HG03045 (cell line): ENCODE measurements around the gene NFATC1.
A peak's percentile ranks its signal among the peaks of the same experiment; 100 is the strongest.

Experiments used
- ATAC-seq: cut with Tn5 transposase; IDR thresholded peaks from one replicate; pipeline ENCODE4 v1.9.1; 2021; ENCODE audit warnings: mild to moderate bottlenecking, moderate library complexity; ENCODE audit not compliant: unreplicated experiment

The NFATC1 gene

DNA sequence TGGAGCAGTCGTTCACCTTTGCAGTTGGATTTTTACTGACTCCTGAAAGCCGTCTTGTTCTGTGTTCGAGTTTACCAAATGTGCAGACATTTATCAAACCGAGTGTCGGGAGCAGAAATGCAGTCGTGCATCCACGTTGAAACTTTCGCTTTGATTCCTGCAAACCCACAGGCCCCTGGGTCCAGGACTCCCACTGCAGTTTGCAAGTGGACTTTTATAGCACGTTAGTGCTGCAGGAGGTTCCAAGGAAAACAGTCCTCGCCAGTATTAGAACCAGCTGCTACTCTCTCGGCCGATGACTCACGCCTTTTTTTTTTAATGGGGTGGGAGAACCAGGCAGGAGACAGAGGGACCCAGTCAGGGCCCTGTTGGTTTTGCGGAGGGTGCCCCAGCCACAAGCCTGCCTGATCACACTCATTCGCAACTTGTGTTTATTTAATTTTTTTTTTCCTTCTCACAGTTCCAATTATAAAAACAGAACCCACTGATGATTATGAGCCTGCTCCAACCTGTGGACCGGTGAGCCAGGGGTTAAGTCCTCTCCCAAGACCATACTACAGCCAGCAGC is 90.1 kb downstream of the NFATC1 start:
- no peak for ATAC-seq

DNA sequence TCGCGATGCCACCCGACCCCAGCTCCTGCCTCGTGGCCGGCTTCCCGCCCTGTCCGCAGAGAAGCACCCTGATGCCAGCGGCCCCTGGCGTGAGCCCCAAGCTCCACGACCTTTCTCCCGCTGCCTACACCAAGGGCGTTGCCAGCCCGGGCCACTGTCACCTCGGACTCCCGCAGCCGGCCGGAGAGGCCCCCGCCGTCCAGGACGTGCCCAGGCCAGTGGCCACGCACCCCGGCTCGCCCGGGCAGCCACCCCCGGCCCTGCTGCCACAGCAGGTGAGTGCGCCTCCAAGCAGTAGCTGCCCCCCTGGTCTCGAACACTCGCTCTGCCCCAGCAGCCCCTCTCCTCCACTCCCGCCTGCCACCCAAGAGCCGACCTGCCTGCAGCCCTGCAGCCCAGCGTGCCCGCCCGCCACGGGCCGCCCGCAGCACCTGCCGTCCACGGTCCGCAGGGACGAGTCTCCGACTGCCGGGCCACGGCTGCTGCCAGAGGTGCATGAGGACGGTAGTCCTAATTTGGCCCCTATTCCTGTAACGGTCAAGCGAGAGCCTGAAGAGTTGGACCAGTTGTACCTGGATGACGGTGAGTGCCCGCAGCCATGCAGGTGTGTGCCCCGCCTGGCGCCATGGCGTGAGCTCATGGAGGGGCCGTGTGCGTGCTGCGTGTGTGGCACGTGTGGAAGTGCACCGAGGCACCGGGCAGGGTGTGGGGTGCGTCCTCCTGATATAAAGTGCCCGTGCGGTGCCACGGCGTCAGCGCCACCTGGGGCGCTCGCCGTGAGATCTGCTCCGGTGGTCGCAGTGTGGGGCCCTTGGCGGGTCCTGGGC is 90.8 kb downstream of the NFATC1 start:
- no peak for ATAC-seq

DNA sequence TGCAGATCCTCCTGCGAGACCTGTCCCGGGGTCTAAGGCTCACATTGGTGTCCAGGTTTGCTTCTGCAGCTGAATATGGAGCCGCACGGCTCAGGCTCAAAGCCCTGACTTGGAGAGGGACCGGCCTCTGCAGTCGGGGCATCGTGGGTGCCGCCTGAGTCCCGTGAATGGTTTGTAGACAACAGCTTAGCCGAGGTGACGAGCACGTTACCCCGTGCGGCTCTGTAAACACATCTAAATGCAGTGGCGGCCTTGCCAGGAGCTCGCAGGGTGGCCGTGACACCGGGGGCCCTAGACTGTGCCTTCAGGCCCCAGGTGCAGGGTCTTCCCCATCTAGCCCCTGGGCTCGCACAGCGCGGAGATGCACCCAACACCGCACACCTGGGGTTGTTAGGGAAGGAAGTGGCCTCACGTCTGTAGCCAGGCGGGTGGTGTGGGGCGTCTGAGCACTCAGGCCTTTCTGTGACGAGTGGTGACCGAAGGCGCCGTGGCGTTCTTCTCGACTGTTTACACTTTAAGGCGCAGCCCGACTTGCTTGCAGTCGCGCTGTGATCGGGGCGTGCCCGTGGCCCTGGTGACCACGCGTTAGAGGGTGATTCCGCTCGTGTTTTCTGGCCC is 91.6 kb downstream of the NFATC1 start:
- ATAC-seq, result no peak

DNA sequence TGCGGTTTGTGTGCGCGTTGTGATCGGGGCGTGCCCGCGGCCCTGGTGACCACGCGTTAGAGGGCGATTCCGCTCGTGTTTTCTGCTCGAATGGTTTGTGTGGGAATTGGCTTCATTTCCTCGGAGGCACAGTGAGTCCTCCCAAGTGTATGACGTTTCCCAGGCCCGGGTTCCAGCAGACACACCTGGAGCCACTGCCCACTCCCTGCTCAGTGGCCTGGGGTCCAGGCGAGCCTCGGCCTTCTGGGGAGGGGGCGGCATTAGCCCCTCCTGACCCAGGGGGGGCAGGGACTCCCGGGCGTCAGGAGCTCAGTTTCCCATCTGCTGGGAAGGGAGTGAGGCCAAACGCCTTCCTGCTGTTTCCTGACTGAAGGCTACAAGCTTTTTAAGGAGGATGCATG is 92.1 kb downstream of the NFATC1 start:
- ATAC-seq, result no peak

DNA sequence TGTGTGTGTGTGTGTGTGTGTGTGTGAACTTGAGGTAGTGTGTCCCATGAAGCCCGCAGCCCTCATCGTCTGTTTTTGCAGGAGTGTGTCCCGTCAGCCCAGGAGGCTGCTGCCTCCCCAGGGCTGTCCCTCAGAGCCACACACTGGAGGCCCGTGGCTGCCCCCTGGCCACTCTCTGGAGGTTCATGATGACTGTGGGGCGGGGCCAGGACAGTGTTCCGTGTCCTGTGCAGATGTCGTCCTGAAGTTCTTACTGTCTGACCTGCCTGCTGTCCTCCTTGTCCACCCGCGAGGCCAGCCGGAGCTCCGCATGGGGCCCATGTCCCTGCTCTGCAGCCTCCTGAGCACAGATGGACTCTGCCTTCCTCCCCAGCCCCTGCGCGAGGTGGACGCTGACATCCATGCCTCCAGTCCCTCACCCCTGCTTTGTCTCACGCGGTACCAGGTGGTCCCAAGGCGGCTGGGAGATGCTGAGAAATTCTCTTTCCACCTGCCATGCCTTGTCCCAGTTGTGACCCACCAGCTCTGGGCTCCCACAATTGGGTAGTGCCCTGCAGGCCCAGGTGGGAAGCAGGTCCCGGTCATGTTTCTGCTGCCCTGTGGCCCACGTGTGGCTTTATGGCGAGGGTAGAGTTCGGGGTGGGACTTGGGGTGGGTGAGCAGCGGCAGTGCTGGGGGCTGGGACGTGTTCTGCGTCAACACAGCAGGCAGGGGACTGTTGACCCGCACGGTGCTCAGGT is 92.8 kb downstream of the NFATC1 start:
- ATAC-seq, result no peak

DNA sequence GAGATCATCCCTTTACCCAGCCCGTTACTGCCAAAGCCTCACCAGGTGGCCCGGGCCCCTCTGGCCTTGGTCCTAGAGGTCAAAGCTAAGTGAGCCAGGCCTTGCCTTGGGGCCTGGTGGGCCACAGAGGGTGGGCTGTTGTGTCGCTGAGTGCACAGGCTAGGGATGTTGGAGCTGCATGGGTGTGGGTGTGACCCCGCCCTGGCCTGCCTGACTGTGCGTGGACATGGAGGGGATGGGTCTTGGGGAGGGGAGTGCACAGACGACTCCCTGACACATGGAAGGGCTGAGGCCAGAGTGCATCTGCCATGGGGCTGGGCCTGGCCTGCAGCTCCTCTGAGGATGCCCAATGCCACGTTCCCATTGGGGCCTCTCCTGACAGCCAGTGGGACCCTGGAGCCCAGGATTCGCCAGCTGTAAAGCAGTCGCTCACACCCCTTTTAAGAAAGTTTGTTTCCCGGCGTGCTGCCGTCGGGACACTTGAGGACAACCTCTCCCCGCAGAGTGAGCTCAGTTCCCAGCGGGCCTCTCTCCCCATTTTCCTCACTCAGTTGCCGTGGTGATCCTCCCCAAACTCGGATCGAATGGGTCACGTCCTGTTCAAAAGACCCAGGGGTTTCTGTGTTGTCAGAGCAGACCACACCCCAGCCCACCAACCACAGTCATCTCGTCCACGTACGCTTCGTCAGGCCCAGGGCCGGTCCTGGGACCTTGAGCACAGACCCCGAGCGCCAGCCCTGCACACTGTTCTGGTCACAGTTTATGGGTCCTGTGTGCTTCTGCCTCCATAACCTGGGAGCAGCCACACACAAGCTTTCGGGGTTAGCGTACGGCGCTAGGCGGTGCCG is 93.5 kb downstream of the NFATC1 start:
- no peak for ATAC-seq

DNA sequence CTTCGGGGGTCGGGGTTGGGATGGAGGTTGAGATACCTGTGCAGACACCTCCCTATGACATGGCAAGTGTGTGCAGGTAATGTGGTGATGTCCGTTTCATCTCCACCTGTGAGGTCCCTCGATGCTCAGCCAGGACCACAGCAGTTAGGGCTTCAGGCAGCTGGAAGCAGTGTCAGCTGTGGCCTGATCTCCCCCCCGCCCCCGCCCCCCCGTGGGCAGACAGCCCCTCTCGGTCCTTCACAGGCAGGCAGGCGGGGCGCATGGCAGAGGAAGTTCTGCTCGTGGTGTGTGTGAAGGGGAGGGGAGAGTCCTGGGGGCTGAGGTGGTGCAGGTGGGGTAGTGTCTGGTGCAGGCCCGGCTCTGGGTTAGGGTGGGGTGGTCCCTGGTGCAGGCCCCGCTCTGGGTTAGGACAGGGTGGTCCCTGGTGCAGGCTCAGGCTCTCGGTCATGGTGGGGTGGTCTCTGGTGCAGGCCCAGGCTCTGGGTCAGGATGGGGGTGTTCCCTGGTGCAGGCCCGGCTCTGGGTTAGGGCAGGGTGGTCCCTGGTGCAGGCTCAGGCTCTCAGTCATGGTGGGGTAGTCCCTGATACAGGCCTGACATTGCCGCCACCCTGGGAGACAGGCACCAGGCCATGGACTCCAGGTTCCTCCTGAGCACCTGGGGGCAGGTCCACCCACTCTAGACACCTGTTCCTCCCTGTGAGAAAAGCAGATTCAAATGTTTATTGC is 94.3 kb downstream of the NFATC1 start:
- ATAC-seq, result no peak

DNA sequence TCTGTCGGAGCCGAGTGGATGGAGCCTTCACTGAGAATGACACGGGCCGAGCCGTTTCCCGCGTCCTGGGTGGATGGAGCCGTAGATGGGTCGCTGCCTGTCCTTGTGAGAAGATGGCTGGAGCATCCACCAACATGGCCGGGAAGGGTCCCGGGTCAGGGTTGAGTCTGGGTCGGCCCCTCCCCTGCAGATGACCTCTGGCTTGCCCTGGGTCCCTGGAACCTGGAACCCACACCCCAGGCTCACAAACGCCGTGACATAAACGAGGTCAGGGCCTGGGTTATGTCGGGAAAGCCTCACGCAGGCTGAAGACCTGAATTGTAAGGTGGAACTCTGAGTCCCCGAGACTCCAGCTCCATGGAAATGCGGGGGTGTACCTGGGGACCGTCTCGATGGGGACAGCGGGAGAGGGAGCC is 94.9 kb downstream of the NFATC1 start:
- no peak for ATAC-seq

DNA sequence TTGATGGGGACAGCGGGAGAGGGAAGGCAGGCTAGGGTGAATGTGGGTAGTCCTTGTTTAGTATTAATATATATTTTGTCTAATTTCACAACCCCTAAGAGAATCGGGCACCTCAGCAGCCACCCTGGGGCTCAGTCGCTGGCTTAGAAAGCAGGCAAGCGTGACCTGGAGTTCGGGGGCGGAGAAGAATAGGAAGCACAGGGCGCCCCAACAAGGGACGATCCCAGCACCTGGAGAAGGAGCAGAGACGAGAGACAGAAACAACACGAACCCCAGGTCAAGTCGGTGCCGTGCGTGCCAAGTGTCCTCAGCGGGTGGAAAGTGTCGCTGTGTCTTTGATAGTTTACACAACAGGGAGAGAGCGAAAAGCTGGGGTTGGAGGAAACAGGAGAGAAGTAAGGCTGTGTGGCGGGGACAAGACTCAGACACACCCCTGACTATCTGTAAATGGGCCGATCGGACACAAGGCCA is 95.4 kb downstream of the NFATC1 start:
- ATAC-seq, result no peak

DNA sequence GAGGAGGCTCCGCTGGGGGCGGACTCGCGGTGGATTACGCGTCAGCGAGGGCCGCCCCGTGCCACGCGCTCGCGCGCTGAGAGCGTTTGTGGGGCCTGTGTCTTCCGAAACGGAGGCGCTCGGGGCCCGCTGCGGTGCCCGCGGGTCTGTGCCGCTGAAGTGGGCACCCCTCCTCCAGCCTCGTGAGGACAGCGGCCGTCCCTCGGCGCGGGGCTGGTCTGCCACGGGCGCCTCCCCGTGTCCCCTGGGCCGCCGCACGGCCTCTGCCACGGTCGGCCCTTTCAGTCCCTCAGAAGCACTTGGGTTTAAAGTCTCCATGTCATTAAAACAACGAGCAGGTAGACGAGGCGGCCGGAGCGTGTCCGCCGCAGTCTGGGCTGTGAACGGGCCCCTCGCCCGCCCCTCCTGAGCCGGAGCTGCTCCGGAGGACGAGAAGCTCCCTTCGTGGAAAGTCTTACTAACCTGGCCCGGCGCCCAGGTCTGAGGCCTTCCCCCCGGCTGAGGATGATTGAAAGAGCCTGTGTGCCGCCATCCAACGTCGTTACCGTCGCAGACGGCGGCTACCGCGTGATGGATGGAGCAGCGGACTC is 97.6 kb downstream of the NFATC1 start:
- ATAC-seq, result no peak

DNA sequence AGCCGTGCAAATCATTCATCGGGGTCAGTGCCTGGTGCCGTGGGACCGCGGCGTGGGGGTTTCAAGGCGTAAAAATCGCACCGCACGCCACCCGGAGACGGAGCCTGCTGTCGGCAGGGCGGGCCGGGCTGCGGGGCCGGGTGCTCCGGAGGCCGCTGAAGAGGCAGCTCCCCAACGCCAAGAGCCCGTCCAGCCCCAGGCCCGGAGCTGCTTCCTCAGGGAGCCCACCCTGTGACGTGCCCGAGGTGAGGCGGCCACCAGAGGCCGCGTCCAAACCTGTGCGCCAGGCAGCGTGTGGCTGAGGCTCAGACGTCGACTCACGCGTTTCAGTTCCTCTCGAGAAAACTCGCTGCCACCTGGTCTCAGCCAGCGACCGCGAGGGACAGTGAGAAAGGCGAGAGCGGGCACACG is 98.1 kb downstream of the NFATC1 start:
- ATAC-seq, result no peak

DNA sequence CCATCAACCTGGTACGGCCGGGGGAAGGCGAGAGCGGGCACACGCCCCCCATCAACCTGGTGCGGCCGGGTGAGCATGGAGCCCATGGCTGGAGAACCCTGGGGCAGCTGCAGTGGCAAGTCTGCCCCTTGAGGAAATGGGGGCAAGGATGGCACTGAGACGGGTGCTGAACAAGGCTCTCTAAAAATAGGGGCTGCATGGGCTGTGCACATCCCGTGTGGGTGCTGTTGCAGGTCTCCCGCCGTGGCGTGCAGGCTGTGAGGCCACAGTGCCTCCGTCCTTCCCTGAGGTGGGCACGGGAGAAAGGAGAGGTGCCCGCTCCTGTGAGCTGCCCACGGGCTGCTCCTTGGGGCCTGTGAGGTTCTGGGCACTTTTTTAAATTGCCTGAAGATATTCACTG is 99.2 kb downstream of the NFATC1 start:
- no peak for ATAC-seq

DNA sequence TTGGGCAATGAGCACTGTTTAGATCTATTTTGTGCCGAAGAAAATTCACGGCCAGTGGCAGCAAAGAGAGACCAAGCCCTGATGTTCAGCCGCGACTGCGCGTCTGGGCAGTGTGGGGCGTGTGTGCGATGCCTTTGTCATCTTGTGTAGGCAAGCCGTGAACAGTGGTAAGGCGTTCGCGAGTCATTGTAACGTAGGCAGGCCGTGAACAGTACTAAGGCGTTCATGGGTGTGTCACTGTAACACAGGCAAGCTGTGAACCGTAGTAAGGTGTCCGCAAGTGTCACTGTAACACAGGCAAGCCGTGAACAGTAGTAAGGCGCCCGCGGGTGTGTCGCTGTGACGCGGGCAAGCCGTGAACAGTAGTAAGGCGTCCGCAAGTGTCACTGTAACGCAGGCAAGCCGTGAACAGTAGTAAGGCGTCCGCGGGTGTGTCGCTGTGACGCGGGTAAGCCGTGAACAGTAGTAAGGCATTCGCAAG is 99.9 kb downstream of the NFATC1 start:
- ATAC-seq, result no peak

DNA sequence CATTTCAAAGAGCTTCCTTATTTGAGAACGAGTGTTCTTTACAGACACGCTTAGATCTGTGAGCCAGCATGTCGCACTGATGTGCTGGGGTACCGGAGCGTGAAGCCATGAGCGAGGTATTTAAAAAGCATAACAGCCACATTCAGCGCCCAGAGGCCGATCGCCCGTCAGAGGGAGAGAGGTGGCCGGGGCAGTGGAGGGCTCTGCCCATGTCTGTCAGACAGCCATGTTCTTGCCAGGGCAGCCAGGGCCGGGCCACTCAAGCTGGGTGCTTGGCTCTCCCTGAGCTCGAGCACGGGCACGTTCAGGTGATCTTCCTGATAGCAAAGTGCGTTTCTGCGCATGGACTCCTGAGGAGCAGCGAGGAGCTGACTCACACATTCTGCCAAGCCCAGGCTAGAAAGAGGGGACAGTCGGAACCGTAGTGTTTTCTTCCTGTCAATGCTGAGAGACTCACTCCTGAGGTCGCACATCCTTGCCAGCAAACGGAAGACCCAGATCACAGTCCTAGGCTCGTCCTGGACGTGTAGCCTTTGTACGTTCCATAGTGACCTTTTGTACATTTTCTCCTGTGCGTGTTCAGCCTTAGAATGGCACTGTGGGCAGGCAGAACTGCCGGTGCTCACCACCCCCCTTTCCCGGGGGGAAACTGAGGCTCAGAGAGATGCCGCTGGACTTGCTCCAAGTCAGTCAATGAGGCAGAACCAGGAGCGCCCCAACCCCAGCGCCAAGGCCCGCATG is 100.7 kb downstream of the NFATC1 start:
- ATAC-seq, result no peak

DNA sequence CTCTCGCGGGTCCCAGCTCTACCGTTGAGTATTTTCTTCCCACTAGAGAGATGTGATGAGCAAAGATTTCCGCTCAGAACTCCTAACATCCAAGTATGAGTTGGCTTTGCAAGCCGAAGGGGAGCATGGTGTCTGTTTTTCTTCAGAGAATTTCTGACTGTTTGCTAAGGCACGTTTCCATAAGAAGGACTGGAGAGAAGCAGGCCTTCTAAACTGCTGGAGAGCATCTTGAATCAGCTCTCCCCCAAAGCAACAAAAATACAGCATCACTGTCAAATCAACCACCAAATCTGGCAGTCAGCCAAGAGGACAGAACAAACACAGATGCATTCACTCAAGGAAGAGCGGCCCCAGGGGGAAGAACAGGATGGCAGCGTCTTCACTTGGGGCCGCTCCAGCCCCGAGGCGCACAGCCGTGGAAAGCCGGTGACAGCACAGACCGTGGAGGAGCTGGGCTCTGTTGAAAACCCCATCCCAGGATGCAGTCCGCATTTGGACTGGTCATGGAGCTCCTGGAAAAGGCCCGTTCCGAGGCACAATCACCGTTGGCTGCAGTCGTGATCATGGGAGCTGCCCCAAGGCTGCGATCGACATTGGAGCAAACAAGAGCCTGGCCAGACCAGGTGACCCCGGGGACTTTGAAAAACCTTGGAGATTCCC is 101.4 kb downstream of the NFATC1 start:
- ATAC-seq, result no peak

DNA sequence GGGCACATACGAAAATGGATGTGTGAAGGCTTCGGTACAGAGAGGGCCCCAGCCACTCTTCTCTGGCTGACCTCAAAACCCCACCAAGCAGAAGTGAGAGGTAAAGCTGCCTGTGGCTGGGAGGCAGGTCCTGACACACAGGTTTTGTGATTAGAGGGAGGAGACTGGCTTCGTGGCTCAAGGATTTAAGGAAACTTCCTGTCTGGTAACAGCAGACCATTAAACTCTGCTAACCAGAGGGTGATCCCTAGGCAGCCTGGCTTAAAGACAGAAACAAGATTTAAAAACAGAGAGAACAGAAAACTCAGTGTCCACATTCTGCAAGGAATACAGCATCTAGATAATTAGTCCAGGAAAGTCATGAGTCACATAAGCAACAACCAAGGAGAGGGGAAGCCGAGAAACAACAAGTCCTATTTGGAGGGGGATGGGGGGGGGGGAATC is 101.9 kb downstream of the NFATC1 start:
- peak; percentile 62 for ATAC-seq

DNA sequence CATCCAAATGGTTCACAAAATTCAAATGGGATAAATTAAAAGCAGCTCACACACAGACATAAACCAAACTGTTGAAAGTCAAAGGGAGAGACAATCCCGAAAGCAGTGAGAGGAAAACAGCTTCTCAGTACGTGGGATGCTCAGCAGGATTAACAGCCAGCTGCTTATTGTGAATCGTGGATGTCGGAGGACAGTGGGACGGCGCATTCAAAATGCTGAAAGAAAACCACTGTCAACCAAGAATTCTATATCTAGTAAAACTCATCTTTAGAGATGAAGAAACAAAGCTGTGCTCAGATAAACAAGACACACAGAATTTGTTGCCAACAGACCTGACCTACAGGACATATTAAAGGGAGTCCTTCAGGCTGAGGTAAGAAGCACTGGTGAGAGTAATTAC is 102.9 kb downstream of the NFATC1 start:
- ATAC-seq, result no peak

DNA sequence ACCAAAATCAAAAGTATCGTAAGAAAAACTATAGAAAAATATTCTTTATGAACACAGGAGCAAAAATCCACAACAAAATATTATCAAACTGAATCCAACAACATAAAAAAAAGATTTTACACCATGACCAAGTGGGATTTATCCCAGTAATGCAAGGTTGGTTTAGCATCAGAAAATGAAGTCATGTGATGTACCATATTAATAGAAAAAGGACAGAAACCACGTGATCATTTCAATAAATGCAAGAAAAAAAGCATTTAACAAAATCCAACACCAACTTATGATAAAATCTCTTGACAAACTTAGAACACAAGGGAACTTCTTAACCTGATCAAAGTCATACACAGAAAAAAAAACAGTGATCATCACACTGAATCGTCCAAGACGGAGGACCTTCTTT is 105.3 kb downstream of the NFATC1 start:
- ATAC-seq, result no peak
